ENCODE results near the gene GABRG3. TPM values are rescaled to one million over a fixed set of nuclear protein-coding genes. Genes with fewer than 3 reads are reported as not detected.

GABRG3 gene
- total RNA-seq, 1 donor from 2014 or later, result under 0.01 TPM

DNA sequence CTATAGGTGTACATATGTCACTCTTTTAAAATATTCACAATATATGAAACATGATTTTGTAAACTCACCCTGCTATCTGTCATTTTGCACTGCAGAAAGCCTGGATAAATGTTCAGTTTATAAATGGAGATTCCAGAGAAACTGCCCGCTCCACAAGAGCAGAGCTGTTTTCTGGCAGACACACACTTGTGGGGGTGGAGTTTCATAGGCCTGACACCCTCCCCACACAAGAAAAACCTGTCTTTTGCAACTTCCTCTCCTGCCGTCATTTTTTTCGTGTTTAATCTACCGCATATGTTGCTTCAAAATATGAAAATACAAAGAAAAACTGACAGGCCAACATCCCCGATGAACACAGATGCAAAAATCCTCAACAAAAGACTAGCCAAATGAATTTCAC is 479.0 kb downstream of the GABRG3 start:
- Histone ChIP-seq H3K27ac (ENCODE audit: low read depth, low read length) (no peak overlapping the region), H3K4me1 (ENCODE audit: control insufficient read depth in 3 of 3, insufficient read depth in 3 of 3, low read length in 3 of 3) (no peaks in the 10 kb centered on the region), H3K9ac (ENCODE audit: low read depth in 1 of 3, low read length in 3 of 3) (no peak overlapping the region), H3K36me3 (ENCODE audit: control insufficient read depth in 3 of 3, insufficient read depth in 3 of 3, low read length in 3 of 3) (no peaks in the 10 kb centered on the region), H3K27me3 (ENCODE audit: control insufficient read depth in 3 of 3, insufficient read depth in 3 of 3, low read length in 3 of 3) (no peaks in the 10 kb centered on the region), H3K4me3 (ENCODE audit: low read length in 3 of 3) (no peak overlapping the region), H3K9me3 (ENCODE audit: control insufficient read depth in 3 of 3, low read length in 3 of 3) (no peaks in the 10 kb centered on the region)

DNA sequence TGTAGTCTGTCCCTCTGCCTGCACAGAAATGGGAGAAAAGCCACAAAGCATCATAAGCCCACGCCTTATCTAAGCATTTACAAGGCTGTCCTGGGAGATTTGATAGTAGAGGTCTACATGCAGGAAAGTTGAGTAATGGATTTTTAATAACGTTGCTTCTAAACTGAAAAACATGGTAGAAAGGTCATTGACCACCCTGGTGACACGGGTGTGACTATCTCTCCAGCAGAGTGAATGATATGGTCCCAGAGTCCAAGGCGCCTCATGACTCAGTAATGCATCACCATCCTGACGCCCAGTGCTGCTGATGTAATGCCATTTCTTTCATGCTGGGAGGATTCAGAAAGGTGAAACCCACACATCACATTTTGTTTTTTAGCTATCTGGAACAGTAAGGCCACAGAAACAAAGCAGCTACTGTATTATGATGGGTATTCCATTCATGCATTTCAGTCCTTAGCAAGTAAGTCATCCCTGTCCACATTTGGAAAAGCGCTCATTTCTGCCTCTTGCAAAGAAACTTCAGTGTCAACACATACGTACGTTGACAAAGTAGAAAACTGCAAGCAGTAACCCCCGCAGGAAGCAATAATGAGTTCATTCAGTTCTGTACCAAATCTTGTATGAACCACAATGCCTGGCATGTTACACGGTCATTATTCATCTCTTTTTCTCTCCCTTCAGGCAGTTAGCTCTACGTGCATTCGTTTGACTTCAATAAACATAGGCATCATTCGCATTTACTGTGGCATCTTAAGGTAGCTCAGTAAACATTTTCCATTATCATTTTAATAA is 483.5 kb downstream of the GABRG3 start:
- Histone ChIP-seq H3K27me3 (ENCODE audit: control insufficient read depth in 3 of 3, insufficient read depth in 3 of 3, low read length in 3 of 3) (no peaks in the 10 kb centered on the region), H3K27ac (ENCODE audit: low read depth, low read length) (no peak overlapping the region), H3K4me3 (ENCODE audit: low read length in 3 of 3) (no peak overlapping the region), H3K9me3 (ENCODE audit: control insufficient read depth in 3 of 3, low read length in 3 of 3) (peaks cover 0 to 4% (median 2%) of the 10 kb centered on the region in 3 donors), H3K9ac (ENCODE audit: low read depth in 1 of 3, low read length in 3 of 3) (no peak overlapping the region), H3K36me3 (ENCODE audit: control insufficient read depth in 3 of 3, insufficient read depth in 3 of 3, low read length in 3 of 3) (no peaks in the 10 kb centered on the region), H3K4me1 (ENCODE audit: control insufficient read depth in 3 of 3, insufficient read depth in 3 of 3, low read length in 3 of 3) (no peaks in the 10 kb centered on the region)

DNA sequence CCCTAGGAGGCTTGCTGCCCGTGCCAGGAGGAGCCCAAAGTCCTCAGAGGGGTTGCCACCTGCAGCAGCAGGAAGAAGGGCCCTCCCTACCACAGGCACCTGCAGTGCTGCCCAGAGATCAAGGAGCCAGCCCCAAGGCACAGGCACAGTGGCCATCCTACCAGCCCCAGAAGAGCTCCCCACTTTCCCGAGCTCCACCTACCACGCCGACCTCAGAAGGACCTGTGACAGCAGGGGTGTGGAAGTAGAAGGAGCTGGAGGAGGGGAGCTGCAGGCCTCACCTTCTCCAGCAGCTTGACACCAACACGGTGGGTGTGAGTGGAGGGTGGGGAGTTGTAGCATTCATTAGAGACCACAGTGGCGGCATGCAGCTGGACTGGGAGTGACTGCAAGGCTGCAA is 485.8 kb downstream of the GABRG3 start:
- no peak overlapping the region for H3K4me3 ChIP-seq (ENCODE audit: low read length in 3 of 3)
- H3K9me3 ChIP-seq (ENCODE audit: control insufficient read depth in 3 of 3, low read length in 3 of 3), result peaks cover 0 to 4% (median 2%) of the 10 kb centered on the region in 3 donors
- no peaks in the 10 kb centered on the region for H3K36me3 ChIP-seq (ENCODE audit: control insufficient read depth in 3 of 3, insufficient read depth in 3 of 3, low read length in 3 of 3)
- H3K9ac ChIP-seq (ENCODE audit: low read depth in 1 of 3, low read length in 3 of 3), result no peak overlapping the region
- H3K27me3 ChIP-seq (ENCODE audit: control insufficient read depth in 3 of 3, insufficient read depth in 3 of 3, low read length in 3 of 3), result no peaks in the 10 kb centered on the region
- no peaks in the 10 kb centered on the region for H3K4me1 ChIP-seq (ENCODE audit: control insufficient read depth in 3 of 3, insufficient read depth in 3 of 3, low read length in 3 of 3)
- no peak overlapping the region for H3K27ac ChIP-seq (ENCODE audit: low read depth, low read length)

DNA sequence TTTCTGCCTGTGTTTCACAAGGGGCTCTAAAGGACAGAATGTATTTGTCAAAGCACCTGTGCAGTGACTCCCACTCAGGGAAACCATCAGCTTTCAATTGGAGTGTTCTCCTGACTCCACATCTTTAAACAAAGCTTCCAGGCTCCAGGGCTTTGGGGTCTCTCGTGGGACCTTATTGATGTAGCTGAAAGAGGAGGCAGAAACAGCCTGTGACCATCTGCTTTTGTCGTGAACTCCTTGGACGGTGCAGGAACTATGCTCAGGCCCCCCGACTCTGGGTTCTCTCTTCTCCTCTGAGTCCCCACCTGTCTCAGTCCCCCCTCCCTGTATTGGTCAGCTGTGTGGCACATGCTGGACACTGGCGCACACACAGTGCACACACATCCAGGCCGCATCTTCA is 486.8 kb downstream of the GABRG3 start:
- Histone ChIP-seq H3K9ac (ENCODE audit: low read depth in 1 of 3, low read length in 3 of 3) (no peak overlapping the region), H3K27ac (ENCODE audit: low read depth, low read length) (no peak overlapping the region), H3K4me3 (ENCODE audit: low read length in 3 of 3) (no peak overlapping the region), H3K27me3 (ENCODE audit: control insufficient read depth in 3 of 3, insufficient read depth in 3 of 3, low read length in 3 of 3) (no peaks in the 10 kb centered on the region), H3K9me3 (ENCODE audit: control insufficient read depth in 3 of 3, low read length in 3 of 3) (peaks cover 0 to 4% (median 2%) of the 10 kb centered on the region in 3 donors), H3K36me3 (ENCODE audit: control insufficient read depth in 3 of 3, insufficient read depth in 3 of 3, low read length in 3 of 3) (no peaks in the 10 kb centered on the region), H3K4me1 (ENCODE audit: control insufficient read depth in 3 of 3, insufficient read depth in 3 of 3, low read length in 3 of 3) (no peaks in the 10 kb centered on the region)

- Histone ChIP-seq H3K4me1 (ENCODE audit: control insufficient read depth in 3 of 3, insufficient read depth in 3 of 3, low read length in 3 of 3) (no peaks in the 10 kb centered on the region), H3K9me3 (ENCODE audit: control insufficient read depth in 3 of 3, low read length in 3 of 3) (peaks cover 0 to 4% (median 2%) of the 10 kb centered on the region in 3 donors), H3K36me3 (ENCODE audit: control insufficient read depth in 3 of 3, insufficient read depth in 3 of 3, low read length in 3 of 3) (no peaks in the 10 kb centered on the region), H3K4me3 (ENCODE audit: low read length in 3 of 3) (no peak overlapping the region), H3K27me3 (ENCODE audit: control insufficient read depth in 3 of 3, insufficient read depth in 3 of 3, low read length in 3 of 3) (no peaks in the 10 kb centered on the region), H3K9ac (ENCODE audit: low read depth in 1 of 3, low read length in 3 of 3) (no peak overlapping the region), H3K27ac (ENCODE audit: low read depth, low read length) (no peak overlapping the region)
Observed at GRCh38 chr15:27458345-27459084, 487.5 kb downstream of the GABRG3 start.

- Histone ChIP-seq H3K27ac (ENCODE audit: low read depth, low read length) (no peak overlapping the region), H3K9me3 (ENCODE audit: control insufficient read depth in 3 of 3, low read length in 3 of 3) (peaks cover 0 to 4% (median 2%) of the 10 kb centered on the region in 3 donors), H3K27me3 (ENCODE audit: control insufficient read depth in 3 of 3, insufficient read depth in 3 of 3, low read length in 3 of 3) (no peaks in the 10 kb centered on the region), H3K9ac (ENCODE audit: low read depth in 1 of 3, low read length in 3 of 3) (no peak overlapping the region), H3K36me3 (ENCODE audit: control insufficient read depth in 3 of 3, insufficient read depth in 3 of 3, low read length in 3 of 3) (no peaks in the 10 kb centered on the region), H3K4me1 (ENCODE audit: control insufficient read depth in 3 of 3, insufficient read depth in 3 of 3, low read length in 3 of 3) (no peaks in the 10 kb centered on the region), H3K4me3 (ENCODE audit: low read length in 3 of 3) (no peak overlapping the region)
Observed at GRCh38 chr15:27459836-27460235, 488.9 kb downstream of the GABRG3 start.

GRCh38 chr15:27461181-27461580 is 490.2 kb downstream of the GABRG3 start:
- no peaks in the 10 kb centered on the region for H3K4me1 ChIP-seq (ENCODE audit: control insufficient read depth in 3 of 3, insufficient read depth in 3 of 3, low read length in 3 of 3)

DNA sequence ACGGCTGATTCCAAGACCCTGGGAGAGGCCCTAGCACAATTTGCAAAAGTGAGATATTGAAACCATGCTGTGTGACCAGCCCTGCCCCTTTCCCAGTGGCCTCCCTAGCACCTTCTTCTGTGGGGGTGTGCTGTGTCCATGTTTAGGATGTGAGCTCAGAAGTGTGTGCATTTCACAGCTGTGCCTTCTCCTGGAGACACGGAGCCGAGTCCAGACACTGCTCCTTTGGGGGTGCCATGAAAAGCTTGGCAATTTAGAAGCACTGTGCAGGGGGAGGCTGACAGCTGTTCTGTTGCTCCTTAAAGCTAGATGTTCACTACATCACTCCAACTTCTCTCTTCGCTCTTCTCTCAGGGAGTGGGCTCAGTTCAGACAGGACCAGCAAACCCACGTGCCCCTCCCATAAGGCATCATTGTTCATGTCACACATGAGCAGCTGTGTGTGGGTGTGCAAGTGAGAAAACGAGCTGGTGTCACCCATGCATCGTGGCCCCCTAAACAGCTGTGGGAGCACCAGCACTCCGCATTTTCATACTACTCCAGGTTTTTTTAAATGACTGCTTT is 492.6 kb downstream of the GABRG3 start:
- Histone ChIP-seq H3K9me3 (ENCODE audit: control insufficient read depth in 3 of 3, low read length in 3 of 3) (no peaks in the 10 kb centered on the region), H3K9ac (ENCODE audit: low read depth in 1 of 3, low read length in 3 of 3) (no peak overlapping the region)

More at GRCh38 chr15:27461181-27461580, 490.2 kb downstream of the GABRG3 start:
- Histone ChIP-seq H3K27ac (ENCODE audit: low read depth, low read length) (no peak overlapping the region), H3K4me3 (ENCODE audit: low read length in 3 of 3) (no peak overlapping the region), H3K9me3 (ENCODE audit: control insufficient read depth in 3 of 3, low read length in 3 of 3) (peaks cover 0 to 2% (median 0%) of the 10 kb centered on the region in 3 donors), H3K9ac (ENCODE audit: low read depth in 1 of 3, low read length in 3 of 3) (no peak overlapping the region), H3K27me3 (ENCODE audit: control insufficient read depth in 3 of 3, insufficient read depth in 3 of 3, low read length in 3 of 3) (no peaks in the 10 kb centered on the region), H3K36me3 (ENCODE audit: control insufficient read depth in 3 of 3, insufficient read depth in 3 of 3, low read length in 3 of 3) (no peaks in the 10 kb centered on the region)

GRCh38 chr15:27464941-27465612 is 494.1 kb downstream of the GABRG3 start:
- Histone ChIP-seq H3K27me3 (ENCODE audit: control insufficient read depth in 3 of 3, insufficient read depth in 3 of 3, low read length in 3 of 3) (no peaks in the 10 kb centered on the region), H3K9me3 (ENCODE audit: control insufficient read depth in 3 of 3, low read length in 3 of 3) (no peaks in the 10 kb centered on the region), H3K9ac (ENCODE audit: low read depth in 1 of 3, low read length in 3 of 3) (no peak overlapping the region), H3K27ac (ENCODE audit: low read depth, low read length) (no peak overlapping the region), H3K4me3 (ENCODE audit: low read length in 3 of 3) (no peak overlapping the region), H3K36me3 (ENCODE audit: control insufficient read depth in 3 of 3, insufficient read depth in 3 of 3, low read length in 3 of 3) (no peaks in the 10 kb centered on the region), H3K4me1 (ENCODE audit: control insufficient read depth in 3 of 3, insufficient read depth in 3 of 3, low read length in 3 of 3) (no peaks in the 10 kb centered on the region)

More for the DNA sequence above, 492.6 kb downstream of the GABRG3 start:
- Histone ChIP-seq H3K4me3 (ENCODE audit: low read length in 3 of 3) (no peak overlapping the region), H3K4me1 (ENCODE audit: control insufficient read depth in 3 of 3, insufficient read depth in 3 of 3, low read length in 3 of 3) (no peaks in the 10 kb centered on the region), H3K27ac (ENCODE audit: low read depth, low read length) (no peak overlapping the region), H3K27me3 (ENCODE audit: control insufficient read depth in 3 of 3, insufficient read depth in 3 of 3, low read length in 3 of 3) (no peaks in the 10 kb centered on the region), H3K36me3 (ENCODE audit: control insufficient read depth in 3 of 3, insufficient read depth in 3 of 3, low read length in 3 of 3) (no peaks in the 10 kb centered on the region)

All from skeletal muscle tissue (tissue), 4 donors.